Measurements from ENCODE around the gene IFNA5.

Gene IFNA5
- total RNA-seq: 0 reads per million in 4 donors

- DNase-seq: no peak
Measured at GRCh38 chr9:21305213-21305612, at the start of gene IFNA5. IFNA5 (minus strand) TSS chr9:21305313; CDS start chr9:21305256, 57 bp downstream.

- no peak for DNase-seq
Measured at GRCh38 chr9:21350787-21351186, 45.7 kb upstream of the IFNA5 start, which contains the start of gene IFNA6. IFNA6 (minus strand) TSS chr9:21350887; CDS start chr9:21350887, 0 bp downstream.

- DNase-seq: no peak
Measured at GRCh38 chr9:21348430-21348970, 43.4 kb upstream of the IFNA5 start.

- no peak for DNase-seq
Measured at GRCh38 chr9:21340735-21341134, 35.6 kb upstream of the IFNA5 start.

- DNase-seq: no peak
Measured at GRCh38 chr9:21336457-21336856, 31.3 kb upstream of the IFNA5 start.

- peak; percentile 78 to 90 (median 82) for DNase-seq
Measured at GRCh38 chr9:21334701-21335632, 29.9 kb upstream of the IFNA5 start, which contains the start of gene KLHL9. KLHL9 (minus strand) TSS chr9:21335404; CDS start chr9:21334859, 545 bp downstream.

GRCh38 chr9:21333226-21333625 lies 28.1 kb upstream of the IFNA5 start:
- DNase-seq: no peak

- DNase-seq: no peak
Measured at GRCh38 chr9:21331676-21332402, 26.7 kb upstream of the IFNA5 start.

GRCh38 chr9:21326526-21327139 lies 21.5 kb upstream of the IFNA5 start:
- peak in 1 of 5 donors; percentile 50 for DNase-seq

GRCh38 chr9:21324047-21324446 lies 18.9 kb upstream of the IFNA5 start:
- DNase-seq: no peak

- no peak for DNase-seq
Measured at GRCh38 chr9:21322911-21323461, 17.9 kb upstream of the IFNA5 start.

GRCh38 chr9:21320465-21320864 lies 15.4 kb upstream of the IFNA5 start:
- DNase-seq: no peak

- DNase-seq: peak in 4 of 5 donors; percentile 2 to 35 (median 18)
Measured at GRCh38 chr9:21317956-21318923, 13.1 kb upstream of the IFNA5 start.

- DNase-seq: no peak
Measured at GRCh38 chr9:21316860-21317259, 11.7 kb upstream of the IFNA5 start.

- no peak for DNase-seq
Measured at GRCh38 chr9:21316032-21316842, 11.1 kb upstream of the IFNA5 start.

GRCh38 chr9:21314152-21314551 lies 9.0 kb upstream of the IFNA5 start:
- DNase-seq: no peak

GRCh38 chr9:21311889-21312288 lies 6.8 kb upstream of the IFNA5 start:
- no peak for DNase-seq

- no peak for DNase-seq
Measured at GRCh38 chr9:21295992-21296391, 9.1 kb downstream of the IFNA5 start.

GRCh38 chr9:21294904-21295538 lies 10.1 kb downstream of the IFNA5 start:
- DNase-seq: no peak

GRCh38 chr9:21294364-21294774 lies 10.7 kb downstream of the IFNA5 start:
- no peak for DNase-seq
